ENCODE data around the gene PRSS58.

PRSS58 gene, protein sequence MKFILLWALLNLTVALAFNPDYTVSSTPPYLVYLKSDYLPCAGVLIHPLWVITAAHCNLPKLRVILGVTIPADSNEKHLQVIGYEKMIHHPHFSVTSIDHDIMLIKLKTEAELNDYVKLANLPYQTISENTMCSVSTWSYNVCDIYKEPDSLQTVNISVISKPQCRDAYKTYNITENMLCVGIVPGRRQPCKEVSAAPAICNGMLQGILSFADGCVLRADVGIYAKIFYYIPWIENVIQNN

DNA sequence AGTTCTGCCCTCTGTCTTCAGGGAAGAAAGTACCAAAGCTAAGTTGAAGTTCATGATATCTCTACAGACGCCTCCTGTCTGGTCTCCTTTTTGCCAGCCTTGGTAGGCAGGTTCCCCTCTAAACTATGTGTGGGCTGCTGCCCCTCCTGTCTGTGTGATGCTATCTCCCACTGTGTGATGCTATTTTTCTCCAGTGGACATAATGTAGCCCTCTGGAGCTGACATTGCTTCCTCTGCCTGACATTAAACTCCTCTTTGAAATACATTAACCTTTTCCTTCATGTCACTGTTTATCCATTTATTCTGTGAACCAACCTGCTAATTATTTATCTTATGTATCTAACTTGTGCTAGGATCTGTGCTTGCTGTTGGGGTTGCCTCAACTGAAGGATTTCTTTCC lies at the start of gene PRSS58:
TSS of gene PRSS58 (minus strand) at position 101 of the 400 bp plus-strand sequence. CDS start 351 bp downstream, outside the sequence.
- DNase-seq, result no peak

DNA sequence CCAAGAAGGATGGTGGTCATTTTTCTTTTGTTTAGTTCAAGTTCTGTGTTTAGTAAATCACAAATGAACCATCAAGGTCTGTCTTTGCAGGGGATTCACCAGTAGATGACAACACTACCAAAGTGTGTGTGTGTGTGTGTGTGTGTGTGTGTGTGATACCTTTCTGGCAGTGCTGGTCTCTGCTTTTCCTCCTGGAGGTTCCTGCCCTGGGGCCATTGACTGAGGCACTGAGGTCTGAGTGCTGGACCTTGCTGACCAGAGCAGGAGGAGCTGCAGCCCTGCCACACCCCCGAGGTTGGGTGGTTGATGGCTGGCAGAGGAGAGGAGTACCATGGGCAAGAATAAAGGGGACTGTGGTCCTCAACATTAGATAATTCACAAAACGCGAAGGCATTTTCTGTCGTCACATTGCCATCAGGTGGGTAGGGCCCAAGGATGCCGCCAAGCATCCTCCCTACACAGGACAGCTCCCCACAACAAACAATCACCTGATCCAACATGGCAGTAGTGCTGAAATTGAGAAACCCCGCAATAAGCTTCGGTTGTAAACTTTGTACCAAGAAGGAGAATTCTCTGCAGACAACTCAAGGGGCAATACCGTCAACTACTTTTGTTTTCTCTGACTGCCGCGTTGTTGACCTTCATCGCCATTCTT lies 49.5 kb upstream of the PRSS58 start:
- DNase-seq, result no peak

DNA sequence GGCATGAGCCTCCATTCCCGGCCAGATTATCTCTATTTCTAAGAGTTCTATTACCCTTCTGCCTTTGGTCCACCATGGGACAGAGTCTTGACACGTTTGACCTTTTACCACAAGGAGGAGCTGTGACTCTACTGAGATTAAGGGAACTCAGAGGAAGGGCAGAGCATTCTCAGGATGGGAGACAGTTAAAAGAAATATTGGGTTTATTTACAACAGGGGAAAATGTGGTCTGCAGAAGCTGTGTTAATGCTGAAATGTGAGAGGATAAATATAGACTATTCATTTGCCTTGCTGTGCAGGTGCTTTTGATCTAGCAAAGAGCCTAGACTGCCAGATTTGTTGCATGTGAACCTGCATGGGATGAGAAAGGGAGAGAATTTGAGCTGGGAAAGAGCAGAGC lies 45.8 kb upstream of the PRSS58 start:
- DNase-seq, result no peak

DNA sequence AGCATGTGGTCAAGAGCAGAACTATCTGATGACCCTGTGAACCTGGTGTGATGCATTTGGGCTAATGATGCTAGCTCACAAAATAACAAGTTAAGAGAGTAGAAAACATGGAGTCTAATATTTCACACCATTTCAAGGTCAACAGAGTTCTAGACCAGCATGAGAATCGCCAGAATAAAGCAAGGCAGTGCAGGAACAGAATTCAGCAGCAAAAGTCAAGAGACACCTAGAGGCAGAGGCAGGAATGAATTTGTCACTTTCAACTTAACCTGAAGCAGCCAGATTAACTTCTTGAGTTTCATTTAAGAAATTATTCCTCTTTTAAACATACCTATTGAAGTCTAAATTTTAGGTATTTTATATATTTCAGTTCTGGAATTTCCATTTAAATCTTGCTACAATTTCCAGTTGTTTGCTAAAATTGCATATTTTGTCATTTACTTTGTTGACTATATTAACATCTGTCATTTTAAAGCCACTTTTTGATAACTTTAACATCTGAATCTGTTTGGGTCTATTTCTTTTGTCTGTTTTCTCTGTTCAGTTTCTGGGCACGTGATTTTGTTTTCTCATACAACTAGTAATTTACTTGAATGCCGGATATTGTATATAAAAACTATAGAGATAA lies 44.2 kb upstream of the PRSS58 start:
- DNase-seq, result no peak

DNA sequence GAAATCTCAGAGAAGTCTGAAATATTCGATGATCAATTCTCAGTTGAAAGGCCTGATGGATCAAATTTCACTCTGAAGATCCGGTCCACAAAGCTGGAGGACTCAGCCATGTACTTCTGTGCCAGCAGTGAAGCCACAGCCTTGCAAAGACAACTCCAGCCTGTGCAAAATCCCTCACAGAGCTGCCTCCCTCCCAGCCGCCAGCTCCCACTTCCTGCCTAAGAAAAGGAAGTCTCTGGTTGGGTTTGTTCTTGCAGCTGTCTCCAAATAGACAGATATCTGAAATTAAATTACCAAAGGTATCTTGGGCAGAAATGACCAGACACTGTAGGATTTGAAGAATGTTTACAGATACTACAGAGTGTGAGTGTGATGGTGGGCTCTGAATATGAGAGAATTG lies 43.4 kb upstream of the PRSS58 start:
- no peak for DNase-seq

DNA sequence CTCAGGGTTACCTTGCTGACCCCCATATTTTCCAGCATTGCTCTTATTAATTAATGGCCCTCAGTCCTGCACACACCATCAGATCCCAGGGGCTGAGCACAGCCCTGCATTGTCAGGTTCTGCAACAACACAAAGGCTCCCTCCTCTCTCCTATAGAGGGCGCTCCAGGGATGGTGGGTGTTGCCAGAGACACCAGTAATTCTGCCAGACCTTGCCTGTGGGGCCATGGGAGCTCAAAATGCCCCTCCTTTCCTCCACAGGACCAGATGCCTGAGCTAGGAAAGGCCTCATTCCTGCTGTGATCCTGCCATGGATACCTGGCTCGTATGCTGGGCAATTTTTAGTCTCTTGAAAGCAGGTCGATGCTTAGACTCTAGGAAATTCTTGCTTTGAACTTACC lies 42.8 kb upstream of the PRSS58 start:
- no peak for DNase-seq

DNA sequence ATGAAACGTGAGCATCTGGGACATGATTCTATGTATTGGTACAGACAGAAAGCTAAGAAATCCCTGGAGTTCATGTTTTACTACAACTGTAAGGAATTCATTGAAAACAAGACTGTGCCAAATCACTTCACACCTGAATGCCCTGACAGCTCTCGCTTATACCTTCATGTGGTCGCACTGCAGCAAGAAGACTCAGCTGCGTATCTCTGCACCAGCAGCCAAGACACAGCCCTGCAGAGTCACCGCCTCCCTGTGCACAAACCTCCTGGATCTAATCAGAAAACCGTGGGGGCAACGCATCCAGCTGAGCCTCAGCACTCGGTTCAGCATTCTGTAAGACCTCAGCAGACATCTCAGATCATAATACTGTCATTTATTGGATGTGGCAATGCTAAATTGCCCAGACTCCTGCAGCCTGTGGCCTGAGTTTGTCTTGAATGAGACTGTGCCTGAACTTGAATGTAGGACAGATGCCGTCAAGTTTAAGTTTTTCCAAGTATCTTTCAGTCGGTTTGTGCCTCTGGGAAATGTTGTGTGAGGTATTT lies 41.5 kb upstream of the PRSS58 start:
- DNase-seq, result no peak

DNA sequence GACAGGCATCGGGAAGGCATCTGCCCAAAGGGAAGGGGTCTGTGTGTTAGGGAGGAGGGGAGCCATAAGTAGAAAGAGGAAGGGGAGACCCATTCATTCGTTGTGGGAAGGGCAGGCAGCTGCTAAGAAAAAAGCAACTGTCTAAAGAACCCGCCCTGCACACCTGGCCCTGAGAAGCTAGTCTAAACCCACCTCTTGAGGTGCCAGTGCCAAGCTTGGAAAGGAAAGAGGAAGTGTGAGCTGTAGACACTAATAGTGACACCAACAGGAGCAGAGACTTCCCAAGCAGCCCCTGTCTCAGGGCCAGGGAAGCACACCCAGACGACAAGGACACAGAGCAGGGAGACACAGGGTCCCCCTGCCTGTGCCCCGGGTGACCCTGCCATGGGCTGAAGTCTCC lies 40.8 kb upstream of the PRSS58 start:
- DNase-seq, result no peak

DNA sequence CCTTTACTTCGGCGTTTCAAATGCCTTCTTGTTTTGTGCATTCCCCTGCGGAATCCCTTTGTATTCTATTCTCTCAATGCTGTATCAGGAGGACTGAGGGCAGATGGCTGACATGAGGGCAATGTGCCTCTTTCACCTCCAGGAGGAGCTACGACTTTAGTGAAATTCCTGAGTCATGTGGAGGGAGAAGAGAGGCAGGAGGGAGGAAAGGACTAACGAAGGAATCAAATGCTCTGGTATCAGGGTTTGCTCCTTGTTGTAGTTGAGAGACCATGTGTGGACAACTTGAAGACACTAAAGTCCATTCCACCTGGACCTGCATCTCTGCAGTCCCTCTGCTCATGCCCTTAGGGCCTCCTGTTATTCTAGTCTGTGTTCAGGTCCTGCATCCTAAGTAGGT lies 40.2 kb upstream of the PRSS58 start:
- no peak for DNase-seq

DNA sequence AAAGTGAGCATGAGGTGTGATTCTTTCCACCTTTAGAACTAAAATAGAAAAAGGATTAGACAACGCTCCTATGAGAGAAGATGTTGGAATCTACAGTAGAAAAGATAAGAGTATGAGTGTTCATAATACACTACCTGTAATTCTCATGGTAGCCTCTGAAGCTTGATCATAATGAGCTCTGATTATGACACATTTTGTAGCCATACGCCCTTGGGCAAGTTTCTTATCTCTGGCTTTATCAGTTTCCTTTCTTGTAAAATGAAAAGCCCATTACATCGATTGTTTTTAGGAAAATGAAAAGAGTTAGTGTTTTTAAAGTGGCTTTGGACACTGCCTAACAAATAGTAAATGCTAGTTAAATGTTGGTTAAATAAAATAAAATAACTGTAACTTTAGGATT lies 22.4 kb upstream of the PRSS58 start:
- no peak for DNase-seq

DNA sequence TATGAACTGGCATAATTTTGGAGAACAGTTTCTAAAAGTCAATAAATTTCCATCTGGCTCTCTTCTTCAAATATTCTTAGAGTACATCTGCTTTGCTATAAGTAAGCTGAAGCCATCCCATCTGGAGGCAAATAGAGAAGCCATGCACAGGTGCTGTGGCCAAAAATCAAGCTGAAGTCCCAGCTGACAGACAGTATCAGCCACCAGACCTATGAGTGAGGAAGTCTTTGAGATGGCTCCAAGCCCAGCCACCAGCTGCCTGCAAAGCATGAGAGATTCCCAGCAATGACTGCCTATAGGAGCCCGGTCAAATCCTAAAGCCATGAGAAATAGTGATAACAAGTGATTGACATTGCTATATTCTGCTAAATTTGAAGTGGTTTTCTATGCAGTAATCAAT lies 21.7 kb upstream of the PRSS58 start:
- no peak for DNase-seq

DNA sequence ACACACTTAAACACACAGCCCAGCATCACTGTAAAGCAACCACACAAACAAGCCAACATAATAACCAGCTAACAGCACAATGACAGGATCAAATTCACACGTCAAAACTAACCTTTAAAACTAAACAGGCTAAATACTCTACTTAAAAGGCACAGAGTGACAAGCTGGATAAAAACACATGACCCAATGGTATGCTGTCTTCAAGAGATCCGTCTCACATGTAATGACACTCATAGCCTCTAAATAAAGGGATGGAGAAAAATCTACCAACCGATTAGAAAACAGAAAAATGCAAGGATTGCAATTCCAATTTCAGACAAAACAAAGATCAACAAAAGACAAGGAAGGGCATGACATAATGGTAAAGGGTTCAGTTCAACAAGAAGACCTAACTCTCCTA lies 17.2 kb upstream of the PRSS58 start:
- DNase-seq, result no peak

DNA sequence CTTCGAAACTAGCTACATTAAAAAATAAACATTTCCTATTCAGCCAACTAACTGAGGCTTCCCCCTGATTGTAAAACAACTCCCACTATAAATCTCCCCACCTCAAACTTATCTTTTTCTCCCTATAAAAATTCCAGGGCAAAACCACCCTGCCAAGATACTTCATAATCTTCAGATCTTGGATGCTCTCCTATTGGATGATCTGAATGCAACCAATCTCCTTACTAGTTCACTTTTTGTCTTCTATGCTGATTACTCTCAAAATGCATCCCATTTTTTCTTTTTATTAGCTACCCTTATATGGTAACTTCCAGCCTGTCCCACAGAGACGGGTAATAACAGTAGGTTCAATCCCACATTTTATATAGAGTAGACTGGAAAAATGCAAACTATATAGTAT lies 15.0 kb upstream of the PRSS58 start:
- DNase-seq, result no peak

DNA sequence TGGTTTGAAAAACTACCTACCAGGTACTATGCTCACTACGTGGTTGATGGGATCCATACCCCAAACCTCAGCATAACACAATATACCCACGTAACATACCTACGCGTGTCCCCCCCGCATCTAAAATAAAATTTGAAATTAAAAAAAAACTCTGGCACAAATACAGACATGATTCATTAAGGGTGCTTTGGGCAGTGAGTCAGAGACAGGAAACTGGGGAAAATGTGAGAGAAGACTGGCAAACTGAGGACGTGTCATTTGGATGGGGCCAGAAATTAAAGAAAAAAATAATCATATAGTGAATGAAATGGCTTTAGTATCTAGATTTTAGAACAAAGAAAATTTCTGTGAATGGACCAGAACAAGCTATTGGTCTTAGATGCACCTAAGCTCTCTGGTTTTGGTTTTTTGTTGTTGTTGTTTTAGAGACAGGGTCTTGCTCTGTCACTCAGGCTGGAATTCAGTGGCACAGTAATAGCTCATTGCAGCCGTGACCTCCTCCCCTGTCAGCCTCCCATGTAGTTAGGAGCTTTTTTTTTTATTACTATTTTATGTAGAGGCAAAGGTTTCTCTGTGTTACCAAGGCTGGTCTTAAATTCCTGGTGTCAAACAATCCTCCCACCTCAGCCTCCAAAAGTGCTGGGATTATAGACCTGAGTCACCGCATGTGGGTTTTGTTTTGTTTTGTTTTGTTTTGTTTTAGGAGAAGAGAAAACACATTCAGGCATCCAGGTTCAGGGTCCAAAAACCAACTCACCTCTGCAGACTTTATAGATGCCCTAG lies 5.9 kb upstream of the PRSS58 start:
- no peak for DNase-seq

DNA sequence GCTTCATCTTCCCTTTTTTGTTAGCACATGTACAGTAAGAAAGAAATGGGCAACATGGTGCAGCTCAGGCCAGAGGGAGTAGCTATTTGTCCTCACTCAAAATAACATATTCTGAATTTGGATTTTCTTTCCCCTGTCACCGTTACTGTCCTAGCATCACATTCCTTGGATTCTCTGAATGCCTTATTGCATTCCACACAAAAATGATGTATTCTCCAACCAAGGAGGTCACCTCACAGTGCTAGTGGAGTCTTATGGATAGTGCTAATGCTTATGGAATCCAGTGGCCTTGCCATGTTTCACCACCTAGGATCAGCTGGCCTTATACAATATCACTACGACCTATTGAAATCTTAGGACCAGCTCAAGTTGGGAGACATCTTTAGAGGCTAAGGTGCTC lies 7.2 kb downstream of the PRSS58 start:
- DNase-seq, result no peak

DNA sequence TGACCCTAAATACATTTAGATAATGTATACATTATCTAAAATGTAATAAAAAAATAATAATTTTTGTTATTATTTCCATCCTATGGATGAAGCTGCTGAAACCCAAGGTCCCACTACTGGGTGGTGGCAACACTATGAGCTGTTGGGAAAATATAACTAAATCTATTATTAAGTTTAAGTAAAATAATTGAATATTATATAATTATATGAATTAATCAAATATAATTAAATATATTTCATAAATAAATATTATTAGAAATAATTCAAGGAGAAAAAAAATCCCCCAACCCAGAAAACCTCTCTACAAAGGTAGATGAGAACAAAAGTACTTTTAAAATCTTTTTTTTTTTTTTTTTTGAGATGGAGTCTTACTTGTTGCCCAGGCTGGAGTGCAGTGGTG lies 7.9 kb downstream of the PRSS58 start:
- DNase-seq, result no peak

DNA sequence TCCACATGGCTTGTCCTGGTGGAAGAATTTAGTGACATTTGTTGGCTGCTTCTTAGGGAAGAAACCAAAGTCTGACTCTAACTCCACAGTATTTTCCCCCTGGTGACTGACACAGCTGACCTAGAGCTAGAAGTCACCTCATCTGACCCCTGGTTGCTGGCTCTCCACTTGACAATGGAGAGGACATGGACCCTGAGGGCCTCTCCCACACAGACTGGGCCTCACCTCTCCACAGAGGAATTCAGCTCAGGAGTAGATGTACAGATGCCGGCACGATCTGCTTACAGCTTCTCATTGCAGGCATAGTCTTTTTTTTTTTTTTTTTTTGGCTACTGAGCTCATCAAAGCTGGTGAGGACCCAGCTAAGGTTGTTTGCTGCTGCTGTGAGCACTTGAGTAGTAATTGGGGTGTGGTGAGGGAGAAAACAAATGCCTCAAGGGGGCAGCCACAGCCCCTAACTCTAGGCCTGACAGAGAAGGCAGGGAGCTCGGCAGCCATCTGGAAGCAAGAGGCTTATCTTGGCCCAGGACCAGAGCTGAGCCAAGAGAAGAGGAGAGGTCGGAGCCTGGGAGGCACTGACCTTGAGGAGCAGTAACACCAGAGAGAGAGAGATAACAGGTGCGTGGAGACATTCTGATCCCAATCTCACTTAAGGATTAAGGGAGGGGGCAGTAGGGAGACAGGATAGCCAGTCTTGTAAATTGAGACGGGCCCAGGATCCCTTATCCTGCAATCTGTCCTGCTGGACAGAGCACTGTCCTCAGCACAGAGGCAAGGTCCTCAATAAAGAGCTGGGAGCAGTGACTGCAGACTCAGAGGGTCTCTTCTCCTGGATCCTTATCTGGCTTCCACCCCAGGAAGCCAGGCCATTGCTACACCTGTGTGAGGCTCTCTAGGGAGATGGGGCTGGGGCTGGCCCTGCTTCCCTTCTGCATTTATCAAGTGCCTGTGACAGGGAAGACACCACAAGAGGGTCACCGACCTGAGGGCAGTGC lies 9.4 kb downstream of the PRSS58 start:
- DNase-seq, result no peak

DNA sequence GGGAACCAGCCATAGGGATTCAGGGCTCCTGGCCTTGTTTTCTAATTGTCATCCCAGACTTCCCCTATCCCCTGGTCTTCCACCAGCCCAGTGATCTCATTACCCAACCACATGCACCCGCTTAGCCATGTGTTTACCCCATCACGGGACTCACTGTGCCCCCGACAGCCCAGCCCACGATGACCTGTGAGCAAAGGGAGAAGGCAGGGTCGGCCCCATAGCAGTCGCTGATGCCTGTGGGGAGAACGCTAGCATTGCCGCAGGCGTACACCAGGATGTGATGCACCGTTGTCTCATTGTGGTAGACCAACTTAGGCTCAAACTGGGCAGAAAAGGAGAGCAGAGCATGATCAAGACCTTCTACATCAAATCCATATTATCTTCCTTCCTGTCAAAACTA lies 14.0 kb downstream of the PRSS58 start:
- DNase-seq, result no peak

DNA sequence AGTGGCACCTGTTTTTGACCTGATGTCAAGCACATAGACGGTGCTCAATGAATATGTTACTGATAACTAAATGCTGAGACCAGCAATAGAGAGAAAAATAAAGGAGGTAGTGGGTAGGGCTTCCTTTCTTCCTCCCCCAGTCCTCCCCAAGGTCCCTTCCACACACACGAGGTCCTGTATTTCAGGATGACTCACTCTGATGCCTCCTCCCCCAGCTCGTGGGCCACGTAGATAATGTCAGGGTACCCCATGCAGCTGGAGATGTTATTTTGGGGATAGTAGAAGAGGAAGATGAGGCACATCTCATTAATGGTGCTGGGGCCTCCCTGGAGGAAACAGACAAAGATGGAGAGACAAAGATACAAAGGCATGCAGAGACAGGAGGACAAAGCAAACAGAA lies 17.3 kb downstream of the PRSS58 start:
- no peak for DNase-seq

DNA sequence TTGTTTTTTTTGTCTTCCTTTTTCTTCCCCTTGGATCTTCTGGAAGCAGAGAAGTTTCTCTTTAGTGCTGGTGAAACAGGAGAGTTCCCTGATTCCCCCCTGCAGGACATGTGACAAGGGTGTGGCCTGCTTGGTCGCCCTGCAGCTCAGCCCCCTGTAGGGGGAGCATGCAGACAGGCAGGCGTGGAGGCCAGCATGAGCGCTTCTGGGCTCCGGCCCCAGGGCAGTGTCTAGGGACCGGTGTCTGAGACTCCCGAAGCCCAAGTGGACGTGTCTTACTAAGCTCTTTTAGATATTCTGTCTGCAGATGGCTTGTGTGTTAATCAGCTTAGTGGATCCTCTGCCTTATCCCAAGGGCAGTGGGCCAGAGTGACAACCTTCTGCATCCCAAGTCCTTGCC lies 26.1 kb downstream of the PRSS58 start:
- no peak for DNase-seq

DNA sequence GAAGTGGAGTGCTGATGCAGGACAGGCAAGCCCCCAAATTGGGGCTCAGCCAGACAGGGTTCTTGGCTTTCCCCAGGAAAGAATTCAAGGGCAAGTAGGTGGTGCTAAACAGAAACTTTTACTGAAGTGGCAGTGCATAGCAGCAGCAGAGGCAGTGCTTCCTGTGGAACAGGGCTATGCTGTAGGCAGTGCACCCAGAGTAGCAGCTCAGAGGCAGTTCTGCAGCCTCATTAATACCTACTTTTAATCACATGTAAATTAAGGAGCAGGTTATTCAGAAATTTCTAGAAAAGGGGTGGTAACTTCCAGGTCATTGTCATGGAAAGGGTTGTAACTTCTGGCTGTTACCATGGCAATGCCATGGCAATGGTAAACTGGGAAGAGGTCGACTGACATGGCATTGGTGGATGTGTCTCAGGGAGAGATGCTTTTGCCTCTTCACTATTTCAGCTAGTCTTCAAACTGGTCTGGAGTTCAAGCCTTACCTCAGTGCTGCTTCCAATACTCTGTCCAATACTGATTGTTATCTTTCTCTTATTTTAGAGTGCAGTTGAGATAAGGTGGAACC lies 29.2 kb downstream of the PRSS58 start:
- no peak for DNase-seq
